Activated CD8-positive, alpha-beta memory T cell treated with anti-CD3 and anti-CD28 coated beads, Interleukin-2, amount 50 U/mL, for 4 hours (primary cell): ENCODE data around the gene KRT6A.
"Not testable (repeated sequence)": the region's sequence is repeated elsewhere in the genome, so short reads cannot be mapped to it uniquely, and the experiment has no call there.

ENCODE experiments used
- DNase-seq: peaks from one replicate; pipeline ENCODE4 v3.0.0-alpha.2; 2020

Gene KRT6A

GRCh38 chr12:52499806-52500560 lies 6.9 kb upstream of the KRT6A start:
- DNase-seq, result no peak

GRCh38 chr12:52498946-52499345 lies 5.9 kb upstream of the KRT6A start:
- no peak for DNase-seq

DNA sequence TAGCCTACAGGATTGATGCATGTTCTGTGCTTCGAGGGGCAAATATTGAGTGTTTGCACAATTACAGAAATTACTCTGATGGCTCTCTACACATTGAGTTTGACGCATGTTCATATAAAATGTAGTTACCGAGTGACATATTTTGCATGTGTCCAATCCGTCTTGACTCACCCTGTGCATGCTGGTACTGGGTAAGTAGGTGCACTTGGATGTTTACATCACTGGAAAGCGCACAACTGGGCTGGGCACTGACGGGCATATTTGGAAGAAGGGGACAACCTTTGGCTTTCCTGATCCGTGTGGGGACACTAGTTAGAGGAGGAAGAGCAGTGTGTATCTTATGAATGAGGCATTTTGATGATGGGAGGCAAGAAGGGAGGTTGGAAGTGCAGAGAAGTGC lies 4.9 kb upstream of the KRT6A start:
- no peak for DNase-seq

DNA sequence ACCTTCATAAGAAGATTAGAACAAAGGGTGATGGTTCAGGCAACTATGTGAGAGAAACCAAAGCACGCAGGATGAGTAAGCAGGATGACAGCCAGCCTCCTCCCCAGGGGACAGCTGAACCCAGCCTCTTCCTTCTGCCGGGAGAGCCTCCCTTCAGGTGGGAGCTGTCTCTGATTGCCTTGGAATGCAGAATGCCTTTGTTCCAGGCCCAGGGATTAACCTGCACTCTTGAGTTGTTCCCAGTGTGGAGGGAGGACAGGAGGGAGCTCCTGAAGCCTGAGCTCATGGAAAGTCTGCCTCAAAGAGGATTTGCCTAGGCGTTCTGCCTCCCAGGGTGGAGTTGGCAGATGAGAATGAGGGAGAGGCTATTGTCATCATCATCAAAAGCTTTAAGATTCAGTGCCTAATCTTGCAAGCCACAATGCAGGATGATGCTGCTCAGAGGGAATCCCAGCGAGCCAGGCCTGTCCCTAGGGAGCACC lies 3.6 kb upstream of the KRT6A start:
- DNase-seq, result no peak

DNA sequence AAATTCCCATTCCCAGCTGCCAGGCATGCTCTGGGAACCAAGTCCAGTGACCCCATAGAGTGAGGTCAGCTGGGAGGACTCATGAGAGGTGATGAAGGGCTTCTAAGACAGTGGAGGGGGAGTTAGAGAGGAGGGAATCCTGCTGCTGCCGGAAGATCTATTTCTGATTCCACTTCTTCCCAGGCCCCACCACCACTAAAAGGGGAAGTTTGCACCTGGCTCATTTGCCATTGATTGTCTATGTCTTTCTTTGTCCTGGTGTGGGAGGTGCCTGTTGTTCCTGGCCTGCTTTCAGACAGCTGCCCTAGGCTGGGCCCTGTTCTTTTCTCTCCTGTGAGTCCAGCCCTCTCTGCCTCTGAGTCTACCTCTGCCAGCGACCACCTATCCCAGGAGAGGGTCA lies 3.0 kb upstream of the KRT6A start:
- no peak for DNase-seq

GRCh38 chr12:52495389-52495788 lies 2.3 kb upstream of the KRT6A start:
- DNase-seq, result no peak

DNA sequence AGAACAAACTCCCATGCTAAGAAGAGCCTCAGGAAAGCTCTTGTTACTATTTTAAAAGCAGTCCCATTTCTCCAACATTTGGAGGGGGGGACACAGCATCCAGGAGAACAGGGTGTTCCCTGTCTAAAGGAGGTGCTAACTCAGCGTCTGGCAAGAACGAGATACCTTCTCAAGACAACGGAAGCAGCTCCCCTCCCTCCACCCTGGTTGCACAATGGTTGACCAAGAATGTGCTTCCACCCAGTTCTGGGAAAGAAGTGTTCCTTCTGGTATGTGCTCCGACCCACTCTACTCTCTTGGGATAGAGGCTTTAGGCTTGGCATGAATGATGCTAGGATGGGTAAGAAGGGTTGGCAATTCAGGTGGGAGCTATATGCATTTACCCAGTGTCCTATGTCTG lies 1.5 kb upstream of the KRT6A start:
- no peak for DNase-seq

GRCh38 chr12:52494100-52494499 lies 1.0 kb upstream of the KRT6A start:
- no peak for DNase-seq

DNA sequence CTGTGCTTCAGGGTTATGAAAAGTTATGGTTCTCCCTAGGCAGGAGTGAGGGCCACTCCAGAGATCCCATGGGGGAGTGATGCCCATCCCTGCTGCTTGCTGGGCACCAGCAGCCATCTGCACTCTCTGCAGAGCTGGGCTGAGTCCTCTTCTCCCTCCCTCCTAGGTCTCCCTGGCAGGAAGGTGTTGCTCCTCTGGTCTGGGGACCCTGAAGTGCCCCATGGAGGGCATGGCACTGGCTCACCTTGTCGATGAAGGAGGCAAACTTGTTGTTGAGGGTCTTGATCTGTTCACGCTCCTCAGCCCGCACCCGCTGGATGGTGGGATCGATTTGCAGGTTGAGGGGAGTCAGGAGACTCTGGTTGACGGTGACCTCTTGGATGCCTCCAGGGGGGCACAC lies 652 bp downstream of the KRT6A start:
- not testable (repeated sequence) for DNase-seq

- not testable (repeated sequence) for DNase-seq
These were observed 1.6 kb downstream of the KRT6A start for GRCh38 chr12:52491495-52491894.

- DNase-seq, result no peak
These were observed 4.3 kb downstream of the KRT6A start for GRCh38 chr12:52488736-52489135.

GRCh38 chr12:52487744-52488443 lies 5.2 kb downstream of the KRT6A start:
- DNase-seq, result not testable (repeated sequence)

DNA sequence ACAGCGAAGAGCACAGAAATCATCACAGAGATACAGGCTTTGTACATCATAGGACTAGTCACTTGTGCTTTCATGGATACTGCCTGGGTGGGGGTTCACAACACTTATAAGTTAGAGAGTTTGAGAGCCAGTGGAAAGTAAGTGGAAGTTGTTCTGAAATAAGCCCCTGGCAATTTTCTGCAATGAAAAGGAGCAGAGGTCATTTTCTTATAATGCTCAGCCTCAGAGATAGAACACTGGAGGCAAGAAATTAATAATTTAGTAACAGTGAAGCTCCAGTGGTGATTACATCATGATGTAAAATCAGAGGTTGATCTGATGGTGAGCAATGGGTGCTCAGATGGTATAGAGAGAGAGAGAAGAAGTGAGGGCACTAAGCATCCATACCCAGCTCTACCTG lies 5.8 kb downstream of the KRT6A start:
- DNase-seq, result no peak

- DNase-seq, result no peak
These were observed 6.6 kb downstream of the KRT6A start for GRCh38 chr12:52486166-52487105.

GRCh38 chr12:52480073-52480472 lies 13.0 kb downstream of the KRT6A start:
- no peak for DNase-seq

DNA sequence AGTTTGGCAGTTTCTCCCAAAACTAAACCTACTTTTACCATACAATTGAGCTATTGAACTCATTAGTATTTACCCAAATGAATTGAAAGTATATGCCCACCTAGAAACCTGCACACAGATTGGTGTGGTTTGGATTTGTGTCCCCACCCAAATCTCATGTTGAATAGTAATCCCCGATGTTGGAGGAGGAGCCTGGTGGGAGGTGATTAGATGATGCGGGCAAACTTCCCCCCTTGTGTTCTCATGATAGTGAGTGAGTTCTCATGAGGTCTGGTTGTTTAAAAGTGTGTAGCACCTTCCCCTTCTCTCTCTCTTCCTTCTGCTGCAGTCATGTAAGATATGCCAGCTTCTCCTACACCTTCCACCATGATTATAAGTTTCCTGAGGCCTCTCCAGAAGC lies 15.4 kb downstream of the KRT6A start:
- no peak for DNase-seq

DNA sequence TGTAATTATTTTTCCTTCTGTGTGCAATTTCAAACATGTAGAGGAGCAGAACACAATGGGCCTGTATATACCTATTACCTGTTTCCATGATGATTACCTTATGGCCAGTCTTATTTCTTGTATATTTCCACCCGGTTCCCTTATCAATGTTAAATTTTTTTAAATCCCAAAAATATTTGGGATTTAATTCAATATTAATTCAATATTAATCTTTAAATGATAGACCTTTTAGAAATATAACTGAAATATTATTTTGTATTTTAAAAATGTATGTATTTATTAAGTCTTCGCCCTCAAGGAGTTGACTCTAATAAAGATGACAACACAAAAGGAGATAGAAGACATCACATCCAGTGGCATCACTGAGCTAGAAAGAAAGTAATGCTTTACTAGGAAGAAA lies 18.8 kb downstream of the KRT6A start:
- no peak for DNase-seq

GRCh38 chr12:52473768-52474167 lies 19.3 kb downstream of the KRT6A start, which contains the start of gene KRT6C:
KRT6C (minus strand) TSS chr12:52473805; CDS start chr12:52473737, 68 bp downstream.
- no peak for DNase-seq

DNA sequence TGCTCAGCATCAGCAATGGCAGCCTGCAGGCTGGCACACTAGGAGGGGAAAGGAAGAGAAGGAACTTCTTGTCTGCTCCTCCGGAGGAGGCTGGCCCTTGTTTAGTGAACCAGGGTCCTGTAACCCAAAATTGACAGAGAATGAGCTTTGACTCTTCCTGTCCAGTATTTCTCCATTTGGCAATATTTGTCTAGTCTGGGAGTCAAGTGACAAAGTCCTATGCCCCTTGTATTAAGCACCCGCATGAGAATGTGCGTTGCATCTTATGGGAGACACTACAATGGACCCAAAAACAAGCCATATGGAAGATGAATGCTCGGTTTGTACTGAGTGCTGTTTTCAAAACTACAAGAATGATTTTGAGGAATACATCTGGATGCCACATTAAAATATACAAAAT lies 23.2 kb downstream of the KRT6A start:
- no peak for DNase-seq

GRCh38 chr12:52464897-52465296 lies 28.2 kb downstream of the KRT6A start:
- DNase-seq, result no peak

DNA sequence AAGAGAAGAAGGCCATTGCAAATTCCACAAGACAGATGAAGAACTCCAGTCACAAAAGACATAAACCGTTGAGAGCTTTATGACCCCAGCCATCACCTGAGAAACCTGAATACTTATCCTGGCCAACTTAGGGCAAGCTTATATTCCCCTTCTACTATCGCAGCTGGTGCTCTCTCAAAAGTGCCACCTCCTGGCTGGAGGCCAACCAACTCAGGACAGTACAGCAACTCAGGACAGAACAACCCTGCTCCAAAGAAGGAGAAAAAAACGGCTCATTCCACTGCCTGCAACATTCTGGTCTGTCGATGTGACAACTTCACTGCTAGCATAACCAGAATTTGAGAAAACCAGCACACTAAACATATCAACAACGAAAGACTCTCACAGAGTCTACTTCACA lies 31.4 kb downstream of the KRT6A start:
- no peak for DNase-seq

DNA sequence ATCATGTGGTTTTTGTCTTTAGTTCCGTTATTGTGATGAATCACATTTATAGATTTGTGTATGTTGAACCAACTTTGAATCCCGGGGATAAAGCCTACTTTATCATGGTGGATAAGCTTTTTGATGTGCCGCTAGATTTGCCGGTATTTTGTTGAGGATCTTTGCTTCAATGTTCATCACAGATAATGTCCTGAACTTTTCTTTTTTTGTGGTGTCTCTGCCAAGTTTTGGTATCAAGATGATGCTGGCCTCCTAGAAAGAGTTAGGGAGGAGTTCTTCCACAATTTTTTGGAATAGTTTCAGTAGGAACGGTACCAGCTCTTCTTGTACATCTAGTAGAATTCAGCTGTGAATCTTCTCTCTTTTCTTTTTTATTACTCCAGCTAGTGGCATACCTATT lies 34.2 kb downstream of the KRT6A start:
- DNase-seq, result no peak

DNA sequence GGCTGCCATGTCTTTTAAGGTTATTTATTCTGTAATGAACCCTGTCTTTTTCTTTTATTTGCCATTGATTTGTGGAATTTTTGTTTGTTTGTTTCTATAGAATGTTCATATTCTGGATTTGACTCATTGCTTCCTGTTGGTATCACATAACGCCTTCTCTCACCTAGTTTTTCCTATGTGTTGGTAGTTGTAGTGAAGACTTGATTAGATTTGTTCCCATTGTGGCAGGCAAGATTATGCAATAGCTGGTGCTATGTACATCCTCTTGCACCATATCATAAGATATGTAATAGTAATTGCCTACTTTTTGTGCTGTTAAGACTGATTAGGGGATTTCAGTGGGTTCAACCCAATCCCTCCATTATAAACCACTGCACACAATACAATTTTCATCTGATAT lies 37.2 kb downstream of the KRT6A start:
- DNase-seq, result no peak
